GM04504 (cell line): Measurements from ENCODE around the gene ETF1.

Experiments
- DNase-seq: peaks from one replicate; pipeline ENCODE4 v3.0.0-alpha.2; 2012; ENCODE audit warnings: low read depth

ETF1 gene

DNA sequence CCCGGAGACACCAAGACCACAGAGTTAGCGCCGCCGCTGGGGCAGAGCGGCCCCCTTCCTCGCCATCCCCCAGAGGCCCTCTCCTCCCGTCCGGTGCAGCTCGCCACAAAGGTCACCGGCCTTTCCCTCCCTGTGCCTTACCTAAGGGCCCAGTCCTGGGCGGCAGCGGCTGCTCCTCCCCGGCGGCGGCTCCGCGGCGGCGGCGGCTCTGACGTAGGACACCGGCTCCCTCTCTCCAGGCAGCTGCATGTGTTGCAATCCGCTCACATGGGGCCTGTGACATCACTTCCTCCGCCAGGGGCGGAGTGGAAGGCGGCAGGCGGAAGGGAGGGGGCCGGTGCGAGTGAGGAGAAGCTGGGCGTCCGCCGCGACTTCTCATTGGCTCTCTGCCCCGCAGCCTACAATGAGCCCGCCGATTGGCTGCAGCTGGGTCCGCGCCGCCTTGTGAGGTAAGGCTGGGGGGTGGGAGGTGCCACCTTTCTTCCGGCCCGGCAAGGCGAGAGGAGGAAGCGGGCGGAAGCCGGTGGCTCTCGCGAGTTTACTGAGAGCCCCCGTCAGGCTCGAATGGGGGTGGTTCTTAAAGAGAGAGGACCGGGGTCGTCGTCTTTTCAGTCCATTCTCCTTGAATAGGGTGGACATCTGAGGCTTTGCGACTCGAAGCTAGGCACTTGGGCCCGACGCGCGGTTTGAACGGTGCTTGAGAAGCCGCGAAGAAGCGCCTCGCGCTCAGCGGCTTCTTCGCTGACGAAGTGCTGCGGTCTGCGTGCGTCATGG is at the start of gene ETF1:
Gene ETF1, minus strand, starts transcription at position 281 of the 774 bp plus-strand sequence. CDS start 318 bp downstream, outside the sequence.
- peak; percentile 99 for DNase-seq

DNA sequence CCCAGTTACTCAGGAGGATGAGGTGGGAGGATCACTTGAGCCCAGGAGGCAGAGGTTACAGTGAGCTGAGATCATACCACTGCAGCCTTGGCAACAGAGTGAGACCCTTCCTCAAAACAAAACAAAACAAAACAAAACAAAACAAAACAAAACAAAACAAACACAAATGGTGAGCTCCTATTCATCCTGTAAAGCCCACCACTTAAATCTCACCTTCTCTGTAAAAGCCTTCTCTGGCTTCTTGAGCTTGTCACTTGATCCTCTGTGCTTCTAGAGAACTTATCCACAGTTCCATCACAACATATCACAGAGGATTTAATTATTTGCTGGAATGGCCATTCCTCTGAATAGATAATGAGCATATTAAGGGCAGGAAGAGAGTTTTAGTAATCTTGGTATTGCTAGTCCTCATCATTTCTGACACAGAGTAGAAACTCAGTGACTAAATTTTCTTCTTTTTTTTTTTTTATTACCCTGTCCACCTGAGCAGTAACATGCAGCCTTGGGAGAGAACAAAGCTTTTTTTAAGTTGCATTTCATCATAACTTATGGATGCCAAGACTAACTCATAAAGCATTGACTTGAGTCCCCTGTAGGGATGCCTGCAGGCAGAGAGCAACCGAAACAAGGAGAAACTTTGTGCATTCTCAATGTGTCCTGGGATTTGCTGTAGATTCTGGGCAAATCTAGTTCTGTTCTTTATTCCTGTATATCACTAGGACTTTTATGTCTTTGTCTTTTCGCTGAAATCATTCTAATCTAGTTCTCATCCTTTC is 45.2 kb upstream of the ETF1 start:
- no peak for DNase-seq

DNA sequence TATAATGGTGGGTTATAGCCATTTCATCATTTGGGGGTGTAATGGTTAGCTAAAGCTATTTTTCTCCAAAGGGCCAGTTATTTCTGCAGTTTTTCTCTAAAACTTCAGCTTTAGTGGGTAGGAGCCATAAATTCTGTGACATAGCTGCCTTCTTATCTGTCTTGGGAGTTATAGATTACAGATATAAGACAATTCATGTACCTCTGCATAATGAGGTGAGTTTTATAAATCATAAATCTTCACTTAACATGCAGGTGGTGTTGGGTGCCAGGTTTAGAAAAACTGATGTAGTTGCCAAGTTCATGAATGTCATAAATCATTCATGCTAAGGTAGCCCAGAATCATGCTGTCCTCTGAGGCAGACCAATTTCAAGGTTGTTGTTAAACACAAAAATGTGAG is 42.1 kb upstream of the ETF1 start:
- DNase-seq: no peak

DNA sequence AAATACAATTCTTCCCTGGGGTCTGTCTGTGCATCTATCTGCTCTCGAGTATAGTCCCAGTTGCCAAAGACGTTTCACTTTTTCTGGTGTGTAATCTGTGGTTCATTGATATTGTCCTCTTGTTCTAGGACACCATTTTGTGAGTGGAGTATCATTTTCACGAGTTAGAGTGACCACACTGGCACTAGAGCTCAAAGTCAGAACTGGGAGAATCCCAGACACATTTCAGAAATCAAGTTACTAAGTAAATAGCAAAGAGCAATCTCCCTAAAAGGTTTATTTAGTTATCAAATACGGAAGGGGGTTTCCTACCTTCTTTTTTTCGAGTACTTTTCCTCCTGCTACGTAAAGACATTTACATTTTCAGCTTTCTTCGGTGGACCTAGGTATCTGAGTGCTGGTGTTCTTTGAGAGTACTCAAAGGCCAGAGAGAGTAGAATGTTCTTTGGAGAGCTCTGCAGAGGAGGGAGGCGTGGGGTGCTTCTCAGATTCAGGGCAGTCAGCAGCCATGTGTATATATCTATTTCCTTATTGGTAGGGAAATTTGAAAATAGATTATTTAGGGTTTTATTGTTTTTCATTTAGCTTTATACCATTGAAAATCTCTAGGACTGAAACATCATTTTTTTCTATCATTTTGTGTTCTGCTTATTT is 41.1 kb upstream of the ETF1 start:
- no peak for DNase-seq

DNA sequence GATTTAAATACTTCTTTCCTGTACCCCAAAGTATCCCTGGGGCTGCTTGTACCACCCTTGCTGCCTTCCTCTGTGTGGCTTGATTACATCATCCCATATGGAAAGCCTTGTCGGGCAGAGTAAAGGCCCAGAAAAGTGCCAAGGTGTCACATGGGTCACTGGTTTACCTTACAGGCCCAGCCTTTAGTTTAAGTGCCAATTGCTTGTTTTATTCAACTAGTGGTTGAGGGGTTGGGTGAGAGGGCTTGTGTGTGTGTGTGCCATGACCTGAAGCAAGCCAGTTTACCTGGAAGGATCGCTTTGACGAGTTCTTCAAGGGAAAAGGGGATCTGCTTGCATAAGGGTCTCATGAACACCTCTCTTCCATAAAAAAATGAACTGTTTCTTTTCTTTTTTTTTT is 39.9 kb upstream of the ETF1 start:
- no peak for DNase-seq

DNA sequence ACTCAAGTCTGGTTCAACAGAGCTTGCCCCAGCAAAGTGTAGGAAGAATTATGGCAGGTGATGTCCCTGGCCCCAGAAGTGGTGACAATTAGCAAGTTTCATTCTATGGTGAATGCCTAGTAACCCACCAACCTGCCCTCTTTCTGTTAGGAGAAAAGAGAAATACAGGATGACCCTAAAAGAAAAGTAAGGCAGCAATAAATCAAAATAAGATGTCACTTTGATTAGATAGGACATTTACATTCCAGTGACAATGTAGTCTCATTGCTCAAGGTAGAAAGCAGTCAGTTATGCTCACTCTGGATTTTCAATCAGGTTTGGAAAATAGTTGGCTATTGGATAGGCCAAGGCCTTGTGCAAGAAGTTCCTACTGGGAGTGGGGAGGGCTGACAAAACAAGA is 37.7 kb upstream of the ETF1 start:
- no peak for DNase-seq

DNA sequence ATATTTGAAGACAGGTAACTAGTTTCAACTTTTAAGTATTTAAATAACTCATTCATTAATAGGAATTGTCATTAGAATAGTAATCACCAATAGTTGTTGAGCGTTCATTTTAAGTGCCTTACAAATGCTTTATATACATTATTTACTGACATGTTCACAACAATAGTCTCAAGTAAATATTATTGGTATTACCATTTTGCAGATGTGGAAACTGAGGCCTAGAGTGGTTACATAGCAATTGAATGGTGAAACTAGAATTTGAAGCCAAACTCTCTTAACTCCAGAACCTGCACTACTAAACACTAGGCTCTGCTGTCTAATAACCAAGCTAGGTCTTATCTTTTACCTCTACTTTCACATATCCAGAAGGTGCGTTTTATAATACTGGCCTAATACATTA is 37.0 kb upstream of the ETF1 start:
- DNase-seq: no peak

DNA sequence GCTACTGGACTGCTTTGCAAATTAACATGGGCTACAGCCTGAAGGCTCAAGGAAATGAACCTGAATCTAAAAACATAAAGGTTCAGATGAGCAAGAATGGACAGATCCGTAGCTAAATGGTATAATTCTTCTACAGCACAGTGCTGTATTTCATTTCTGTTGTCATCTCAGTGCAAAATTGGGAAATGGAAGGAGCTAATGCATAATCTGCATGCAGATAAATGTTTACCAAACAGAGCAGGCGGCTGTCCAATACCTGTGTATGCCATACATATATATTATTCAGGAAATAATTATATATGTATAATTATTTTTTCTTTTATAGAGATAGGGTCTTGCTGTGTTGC is 36.5 kb upstream of the ETF1 start:
- no peak for DNase-seq

DNA sequence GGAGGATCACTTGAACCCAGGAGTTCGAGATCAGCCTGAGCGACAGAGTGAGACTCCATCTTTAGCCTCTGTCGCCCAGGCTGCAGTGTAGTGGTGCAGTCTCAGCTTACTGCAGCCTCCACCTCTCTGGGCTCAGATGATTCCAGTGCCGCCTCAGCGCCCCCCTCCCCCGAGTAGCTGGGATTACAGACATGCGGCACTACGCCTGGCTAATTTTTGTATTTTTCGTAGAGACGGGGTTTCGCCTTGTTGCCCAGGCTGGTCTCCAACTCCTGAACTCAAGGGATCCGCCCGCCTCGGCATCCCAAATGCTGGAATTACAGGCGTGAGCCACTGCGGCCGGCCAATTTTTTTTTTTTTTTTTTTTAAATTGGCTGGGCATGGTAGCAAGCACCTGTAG is 34.4 kb upstream of the ETF1 start:
- DNase-seq: no peak

DNA sequence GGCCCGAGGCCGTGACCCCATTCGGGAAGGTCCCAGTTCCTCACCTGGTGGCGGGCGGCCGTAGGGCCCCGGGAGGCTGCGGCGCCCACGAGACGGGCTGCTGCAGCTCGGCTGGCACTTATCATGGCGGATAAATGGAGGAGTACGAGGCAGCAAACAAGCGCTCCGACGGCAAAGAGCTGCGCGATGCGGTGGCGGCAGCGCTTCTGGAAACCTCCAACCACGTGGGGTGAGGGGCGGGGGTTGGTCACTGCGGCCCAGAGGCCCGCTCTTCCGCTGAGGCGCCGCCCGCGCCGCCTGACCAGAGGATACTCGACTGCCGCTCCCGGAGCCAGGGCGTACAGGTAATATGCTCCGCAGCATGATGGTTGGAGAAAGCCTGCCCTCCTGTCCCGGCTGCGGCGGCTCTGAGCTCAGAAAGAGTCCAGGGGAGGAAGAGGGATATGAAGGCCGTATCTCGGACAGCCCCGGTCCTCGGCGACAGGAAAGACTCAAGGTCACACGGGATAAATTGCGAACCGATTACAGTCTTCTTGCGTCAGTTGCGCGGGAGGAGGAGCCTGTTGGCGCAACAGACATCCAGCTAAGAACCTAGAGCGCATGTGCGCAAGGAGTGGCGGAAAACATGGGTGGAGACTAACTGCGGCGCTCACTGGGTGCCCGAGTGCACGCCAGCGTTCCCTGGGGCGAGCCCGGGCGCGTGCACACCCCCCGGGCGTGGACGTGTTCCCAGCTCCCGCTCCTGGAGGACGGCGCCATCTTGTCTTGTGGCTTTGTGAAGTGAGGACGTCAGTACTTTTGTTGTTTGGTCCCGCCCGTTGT is 32.4 kb upstream of the ETF1 start, which contains the start of gene HSPA9:
Gene HSPA9, minus strand, starts transcription at position 208 of the 822 bp plus-strand sequence. Its CDS starts 83 bp downstream, at position 125.
- DNase-seq: peak; percentile 100

DNA sequence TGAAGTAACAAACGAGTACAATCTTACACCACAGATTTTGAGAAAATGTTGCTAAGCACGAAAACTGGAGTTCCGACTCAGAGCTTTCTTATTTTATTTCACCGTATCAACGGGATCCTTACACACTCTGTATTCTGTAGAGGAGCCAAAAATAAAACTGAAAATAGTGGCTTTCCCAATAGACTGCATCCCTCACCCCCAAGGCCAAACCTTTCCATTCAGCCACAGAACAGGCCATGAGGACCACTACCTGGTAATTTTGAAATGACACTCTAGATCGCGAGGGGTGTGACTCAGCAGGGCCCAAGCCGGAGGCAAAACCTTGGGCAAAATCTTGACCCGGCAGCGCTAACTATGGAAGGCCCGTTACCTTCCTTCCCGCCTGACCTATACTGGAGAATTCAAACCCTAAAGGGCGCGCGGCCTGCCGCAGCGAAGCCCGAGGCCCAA is 31.7 kb upstream of the ETF1 start:
- peak; percentile 18 for DNase-seq

DNA sequence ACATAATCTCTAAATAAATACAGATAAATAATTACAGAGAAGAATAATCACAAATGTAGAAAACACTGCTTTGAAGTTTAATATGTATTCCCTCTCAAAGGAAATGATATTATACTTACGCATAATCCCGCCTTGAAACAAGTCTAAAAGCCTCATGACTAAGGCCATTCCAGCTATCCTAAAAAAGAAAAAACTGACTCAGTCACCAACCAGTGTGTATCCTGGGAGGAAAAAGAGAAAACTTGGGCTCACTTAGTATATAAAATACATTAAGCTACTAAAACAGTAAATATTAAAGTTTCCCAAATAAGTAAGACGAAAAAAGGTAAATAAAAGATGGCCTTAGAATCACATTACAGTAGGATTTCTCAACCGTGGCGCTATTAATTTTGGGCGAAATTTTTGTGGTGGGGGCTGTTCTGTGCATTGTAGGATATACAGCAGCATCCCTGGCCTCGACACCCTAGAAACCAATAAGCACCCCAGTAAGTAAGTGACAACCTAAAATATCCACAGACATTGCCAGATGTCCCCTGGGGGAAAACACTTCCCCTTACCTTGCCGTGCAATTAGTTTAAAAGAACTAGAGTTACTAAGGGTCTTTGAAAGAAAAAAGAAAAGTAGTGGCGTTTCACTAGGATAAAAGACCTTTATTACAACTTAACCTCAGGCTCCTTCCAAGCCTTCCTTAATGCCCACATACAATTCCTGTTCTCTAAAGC is 31.1 kb upstream of the ETF1 start:
- no peak for DNase-seq

DNA sequence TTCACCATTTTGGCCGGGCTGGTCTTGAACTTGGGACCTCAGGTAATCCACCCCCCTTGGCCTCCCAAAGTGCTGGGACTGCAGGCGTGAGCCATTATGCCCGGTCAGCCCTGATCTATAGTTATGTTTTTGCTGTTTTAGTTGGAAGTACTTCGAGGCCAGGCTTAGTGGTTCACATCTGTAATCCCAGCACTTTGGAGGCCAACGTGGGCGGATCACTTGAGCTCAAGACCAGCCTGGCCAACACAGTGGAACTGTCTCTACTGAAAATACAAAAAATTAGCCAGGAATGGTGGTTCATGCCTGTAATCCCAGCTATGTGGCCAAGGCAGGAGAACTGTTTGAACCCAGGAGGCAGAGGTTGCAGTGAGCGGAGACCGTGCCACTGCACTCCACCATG is 30.2 kb upstream of the ETF1 start:
- DNase-seq: no peak

DNA sequence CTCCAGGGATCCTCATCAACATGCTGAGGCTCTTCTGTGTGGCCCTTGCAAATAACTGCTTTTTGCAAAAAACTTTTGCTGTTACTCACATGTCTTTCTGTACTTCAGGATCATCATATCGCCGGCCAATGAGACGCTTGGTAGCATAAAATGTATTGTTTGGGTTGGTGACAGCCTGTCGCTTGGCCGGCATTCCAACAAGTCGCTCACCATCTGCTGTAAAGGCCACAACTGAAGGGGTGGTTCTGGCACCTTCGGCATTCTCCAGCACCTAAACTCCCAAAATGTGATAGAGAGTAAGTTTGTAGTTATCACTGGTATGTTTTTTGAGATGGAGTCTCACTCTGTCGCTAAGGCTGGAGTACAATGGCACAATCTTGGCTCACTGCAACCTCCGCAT is 27.8 kb upstream of the ETF1 start:
- no peak for DNase-seq

DNA sequence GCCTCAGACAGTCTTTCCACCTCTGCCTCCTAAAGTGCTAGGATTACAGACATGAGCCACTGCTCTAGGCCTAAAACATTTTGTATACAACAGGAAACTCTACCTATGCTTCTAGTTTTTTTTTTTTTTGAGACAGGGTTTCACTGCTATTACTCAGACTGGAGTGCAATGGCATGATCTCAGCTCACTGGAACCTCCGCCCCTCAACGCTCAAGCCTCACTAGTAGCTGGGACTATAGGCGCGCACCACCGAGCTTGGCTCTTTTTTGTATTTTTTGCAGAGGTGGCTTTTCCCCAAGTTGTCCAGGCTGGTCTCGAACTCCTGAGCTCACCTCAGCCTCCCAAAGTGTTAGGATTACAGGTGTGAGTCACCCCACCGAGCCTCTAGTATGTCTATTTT is 26.7 kb upstream of the ETF1 start:
- DNase-seq: no peak

DNA sequence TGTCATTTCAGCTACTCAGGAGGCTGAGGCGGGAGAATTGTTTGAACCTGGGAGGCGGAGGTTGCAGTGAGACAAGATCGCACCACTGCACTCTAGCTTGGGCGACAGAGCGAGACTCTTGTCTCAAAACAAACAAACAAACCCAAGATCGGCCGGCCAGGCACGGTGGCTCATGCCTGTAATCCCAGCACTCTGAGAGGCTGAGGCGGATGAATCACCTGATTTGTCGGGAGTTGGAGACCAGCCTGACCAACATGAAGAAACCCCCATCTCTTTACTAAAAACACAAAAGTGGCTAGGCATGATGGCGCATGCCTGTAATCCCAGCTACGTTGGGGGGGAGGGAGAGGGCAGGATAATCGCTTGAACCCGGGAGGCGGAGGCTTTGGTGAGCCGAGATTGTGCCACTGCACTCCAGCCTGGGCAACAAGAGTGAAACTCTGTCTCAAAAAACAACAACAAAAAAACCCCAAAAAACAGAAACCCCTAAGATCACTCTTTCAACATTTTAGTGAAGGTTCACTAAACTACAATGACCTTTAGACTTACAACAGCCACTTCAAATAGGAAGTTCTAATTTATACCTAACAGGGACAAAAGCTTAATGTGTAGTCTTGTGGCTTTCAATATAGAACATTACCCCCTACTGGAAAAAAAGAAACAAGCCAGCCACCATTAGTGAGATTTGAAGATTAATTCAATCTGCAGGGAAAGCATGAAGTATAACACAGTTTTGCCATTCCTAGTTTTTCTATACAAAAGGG is 25.2 kb upstream of the ETF1 start:
- DNase-seq: no peak

DNA sequence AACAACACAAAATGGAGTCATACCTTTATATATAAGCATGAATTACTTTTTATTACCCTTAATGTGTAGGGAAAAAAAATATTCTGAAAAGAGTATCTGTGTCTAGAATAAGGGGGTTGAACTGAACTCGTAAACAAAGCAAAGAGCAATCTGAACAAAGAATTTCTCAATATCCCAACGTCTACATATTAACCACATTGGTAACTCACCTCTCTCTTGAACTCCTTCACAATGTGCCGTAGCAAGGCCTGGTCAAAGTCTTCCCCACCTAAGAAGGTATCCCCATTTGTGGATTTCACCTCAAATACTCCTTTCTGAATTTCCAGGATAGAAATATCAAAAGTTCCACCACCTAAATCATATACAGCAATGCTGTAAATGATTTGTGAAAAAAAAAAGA is 23.8 kb upstream of the ETF1 start:
- DNase-seq: no peak

DNA sequence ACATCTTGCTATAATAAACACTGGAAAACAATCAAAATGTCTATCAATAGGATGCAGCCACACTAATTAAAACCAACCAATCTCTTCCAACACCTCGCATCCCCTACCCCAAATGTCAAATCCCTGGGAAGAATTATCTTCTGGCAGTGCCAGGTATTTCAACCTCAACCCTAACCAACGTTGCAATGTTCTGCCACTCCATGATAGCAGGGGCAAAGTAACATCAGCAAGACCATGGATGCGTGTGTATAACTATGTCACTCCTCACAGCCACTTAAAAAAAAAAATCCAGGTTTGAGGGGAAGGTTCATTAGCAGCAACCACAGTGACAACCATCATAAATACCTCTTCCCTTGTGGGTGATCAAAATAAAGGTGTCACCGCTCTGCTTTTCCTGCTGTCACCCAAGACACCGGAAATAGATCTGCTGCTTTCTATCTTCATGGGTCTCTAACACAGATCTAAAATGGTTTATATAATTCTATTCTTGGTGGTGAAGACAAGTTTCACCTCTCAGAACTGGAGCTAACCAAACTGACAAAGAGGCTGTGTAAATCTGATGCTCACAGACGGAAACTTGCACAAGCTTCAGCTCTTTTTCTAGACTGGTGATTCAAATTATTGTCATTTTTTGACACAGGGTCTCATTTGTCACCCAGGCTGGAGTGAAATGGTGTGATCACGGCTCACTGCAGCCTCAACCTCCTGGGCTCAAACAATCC is 22.2 kb upstream of the ETF1 start:
- DNase-seq: no peak

DNA sequence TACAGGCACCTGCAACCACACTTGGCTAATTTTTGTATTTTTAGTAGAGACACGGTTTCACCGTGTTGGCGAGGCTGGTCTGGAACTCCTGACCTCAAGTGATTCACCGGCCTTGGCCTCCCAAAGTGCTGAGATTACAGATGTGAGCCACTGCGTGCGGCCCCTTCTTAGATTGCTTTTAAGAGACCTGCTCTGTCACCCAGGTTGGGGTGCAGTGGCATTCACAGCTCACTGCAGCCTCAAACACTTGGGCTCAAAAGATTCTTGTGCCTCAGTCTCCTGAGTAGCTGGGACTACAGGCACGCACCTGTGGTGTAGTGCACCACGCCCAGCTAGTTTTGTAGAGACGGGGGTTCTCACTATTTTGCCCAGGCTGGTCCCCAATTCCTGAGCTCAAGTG is 21.2 kb upstream of the ETF1 start:
- no peak for DNase-seq
